ENCODE results near the gene BABAM2. TPM values are rescaled to one million over a fixed set of nuclear protein-coding genes. Genes with fewer than 3 reads are reported as not detected.

Gene BABAM2
- total and polyA plus RNA-seq, 2 experiments from 2014 or later = 17.8 to 21.5 TPM

GRCh38 chr2:28135799-28136198 lies 245.3 kb downstream of the BABAM2 start:
- Histone ChIP-seq H3K4me3 (no peak overlapping the region), H3K27ac (ENCODE audit: low read depth) (no peak overlapping the region), H4K20me1 (replicated peaks; ENCODE audit: insufficient read depth) (no peaks in the 10 kb centered on the region), H3K4me2 (no peak overlapping the region), H2AFZ (no peak overlapping the region), H3K9me2 (ENCODE audit: insufficient read depth) (no peaks in the 10 kb centered on the region), H3F3A (replicated peaks; ENCODE audit: low read depth) (no peaks in the 10 kb centered on the region), H3K79me2 (replicated peaks; ENCODE audit: insufficient read depth) (no peaks in the 10 kb centered on the region), H3K4me1 (ENCODE audit: insufficient read depth) (no peaks in the 10 kb centered on the region), H3K27me3 (ENCODE audit: insufficient read depth) (no peaks in the 10 kb centered on the region), H3K36me3 (ENCODE audit: insufficient read depth) (no peaks in the 10 kb centered on the region)
- TF ChIP-seq JUNB (IDR thresholded peaks at IDR 0.05; ENCODE audit: unreplicated experiment) = no peak
- no peak for TF ChIP-seq CREB1 (CRISPR knock-in tag; IDR thresholded peaks at IDR 0.05; ENCODE audit: low read depth)
- no peak for TF ChIP-seq ZNF462 (CRISPR knock-in tag; IDR thresholded peaks at IDR 0.05)
- TF ChIP-seq ZNF331 (CRISPR knock-in tag; IDR thresholded peaks at IDR 0.05; ENCODE audit: low read depth) = no peak
- TF ChIP-seq, protein P1, sequence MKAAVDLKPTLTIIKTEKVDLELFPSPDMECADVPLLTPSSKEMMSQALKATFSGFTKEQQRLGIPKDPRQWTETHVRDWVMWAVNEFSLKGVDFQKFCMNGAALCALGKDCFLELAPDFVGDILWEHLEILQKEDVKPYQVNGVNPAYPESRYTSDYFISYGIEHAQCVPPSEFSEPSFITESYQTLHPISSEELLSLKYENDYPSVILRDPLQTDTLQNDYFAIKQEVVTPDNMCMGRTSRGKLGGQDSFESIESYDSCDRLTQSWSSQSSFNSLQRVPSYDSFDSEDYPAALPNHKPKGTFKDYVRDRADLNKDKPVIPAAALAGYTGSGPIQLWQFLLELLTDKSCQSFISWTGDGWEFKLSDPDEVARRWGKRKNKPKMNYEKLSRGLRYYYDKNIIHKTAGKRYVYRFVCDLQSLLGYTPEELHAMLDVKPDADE (IDR thresholded peaks at IDR 0.05) = no peak
- TF ChIP-seq STAT1 (IDR thresholded peaks at IDR 0.05; ENCODE audit: unreplicated experiment) = no peak
- no peak for TF ChIP-seq EZH2phosphoT487 (IDR thresholded peaks at IDR 0.05; ENCODE audit: unreplicated experiment)
- ATAC-seq (no peak), DNase-seq (ENCODE audit: low spot score) (no peak)
- Mint-ChIP-seq H3K9me3 (no peaks in the 10 kb centered on the region; the same call in 2 of the 3 replicates), H3K36me3 (ENCODE audit: low read depth) (peaks cover 4% of the 10 kb centered on the region; the same call in 2 of the 3 replicates), H3K4me1 (no peaks in the 10 kb centered on the region), H3K4me3 (no peak overlapping the region), H3K27ac (no peak overlapping the region), H3K27me3 (ENCODE audit: insufficient read depth, low read depth, poor library complexity) (no peaks in the 10 kb centered on the region)
